Lung (tissue), 12 donors: ENCODE results near the gene COL9A2. TPM values are rescaled to one million over a fixed set of nuclear protein-coding genes. Genes with fewer than 3 reads are reported as not detected.

Source experiments
- ATAC-seq: fragments of 200-7000 bp; cut with Tn5 transposase; one replicate; pipeline ENCODE4 v1.9.1; 2020; ENCODE audit warnings: moderate number of reproducible peaks; ENCODE audit not compliant: insufficient read depth, low FRiP score
- DNase-seq, 3 donors: peaks; one replicate each; pipeline ENCODE4 v3.0.0-alpha.2; 2013 to 2017
- H3K27ac ChIP-seq, 2 donors: one replicate each; pipeline ENCODE4 v1.5.1; 2013; ENCODE audit warnings: mild to moderate bottlenecking in 2 of 2, moderate library complexity in 2 of 2, control low read depth in 1 of 2, inconsistent platforms in 1 of 2, low read depth in 1 of 2, low read length in 1 of 2
- H3K27me3 ChIP-seq, 3 donors: one replicate each; pipeline ENCODE4 v1.5.1; 2013; ENCODE audit warnings: low read length in 2 of 3; ENCODE audit not compliant: control insufficient read depth in 3 of 3, insufficient read depth in 3 of 3
- H3K36me3 ChIP-seq, 4 donors: one replicate each; pipeline ENCODE4 v1.5.1; 2013; ENCODE audit warnings: low read length in 4 of 4, mild to moderate bottlenecking in 1 of 4, moderate library complexity in 1 of 4; ENCODE audit not compliant: control insufficient read depth in 4 of 4, insufficient read depth in 4 of 4
- H3K4me1 ChIP-seq, 5 donors: one replicate each; pipeline ENCODE4 v1.5.1; 2013; ENCODE audit warnings: low read length in 5 of 5, mild to moderate bottlenecking in 2 of 5, moderate library complexity in 1 of 5; ENCODE audit not compliant: control insufficient read depth in 5 of 5, insufficient read depth in 5 of 5
- H3K4me3 ChIP-seq: one replicate; pipeline ENCODE4 v1.5.1; 2013; ENCODE audit warnings: mild to moderate bottlenecking, control low read depth, moderate library complexity
- H3K9ac ChIP-seq, 2 donors: one replicate each; pipeline ENCODE4 v1.5.1; 2013; ENCODE audit warnings: low read length in 2 of 2, control low read depth in 1 of 2; ENCODE audit not compliant: insufficient read depth in 1 of 2
- H3K9me3 ChIP-seq, 4 donors: one replicate each; pipeline ENCODE4 v1.5.1; 2013; ENCODE audit warnings: low read length in 3 of 4, mild to moderate bottlenecking in 1 of 4, moderate library complexity in 1 of 4; ENCODE audit not compliant: control insufficient read depth in 4 of 4, insufficient read depth in 3 of 4
- whole genome bisulfite sequencing, 2 donors: extraction: QIAGEN DNeasy Blood & Tissue Kit; methylation state at CpG; one replicate each; pipeline ENCODE4 v1.1.7; 2013; 5-methylcytosine and 5-hydroxymethylcytosine counted together
- polyA plus RNA-seq, 2 donors: library from polyadenylated mRNA; stranded (reverse); fragments of 200-250 nt; gene quantifications; one replicate each; pipeline ENCODE4 v1.2.1, GENCODE V29; 2013
- total RNA-seq, 2 donors: library from RNA; depleted of rRNA in 1 of 2; stranded (reverse); fragments of >200 nt in 1 of 2; gene quantifications; one replicate each; pipeline ENCODE4 v1.2.1, GENCODE V29; 2014 to 2021
- TF ChIP-seq, protein P1 (sequence below): IDR thresholded peaks from 2 replicates; pipeline ENCODE4 v1.5.1; 2012; ENCODE audit warnings: mild to moderate bottlenecking; ENCODE audit errors: control extremely low read depth, extremely low read depth
- donor health status: control.
- donor health status: control.
- donor health status: Bipolar disorder and iron deficiency.
- donor health status: healthy.
- donor health status: DM: yes; HTN: yes; CAD: no.

Gene COL9A2
- total and polyA plus RNA-seq, 4 donors: 3.7 to 16.0 (median 9.4) TPM

DNA sequence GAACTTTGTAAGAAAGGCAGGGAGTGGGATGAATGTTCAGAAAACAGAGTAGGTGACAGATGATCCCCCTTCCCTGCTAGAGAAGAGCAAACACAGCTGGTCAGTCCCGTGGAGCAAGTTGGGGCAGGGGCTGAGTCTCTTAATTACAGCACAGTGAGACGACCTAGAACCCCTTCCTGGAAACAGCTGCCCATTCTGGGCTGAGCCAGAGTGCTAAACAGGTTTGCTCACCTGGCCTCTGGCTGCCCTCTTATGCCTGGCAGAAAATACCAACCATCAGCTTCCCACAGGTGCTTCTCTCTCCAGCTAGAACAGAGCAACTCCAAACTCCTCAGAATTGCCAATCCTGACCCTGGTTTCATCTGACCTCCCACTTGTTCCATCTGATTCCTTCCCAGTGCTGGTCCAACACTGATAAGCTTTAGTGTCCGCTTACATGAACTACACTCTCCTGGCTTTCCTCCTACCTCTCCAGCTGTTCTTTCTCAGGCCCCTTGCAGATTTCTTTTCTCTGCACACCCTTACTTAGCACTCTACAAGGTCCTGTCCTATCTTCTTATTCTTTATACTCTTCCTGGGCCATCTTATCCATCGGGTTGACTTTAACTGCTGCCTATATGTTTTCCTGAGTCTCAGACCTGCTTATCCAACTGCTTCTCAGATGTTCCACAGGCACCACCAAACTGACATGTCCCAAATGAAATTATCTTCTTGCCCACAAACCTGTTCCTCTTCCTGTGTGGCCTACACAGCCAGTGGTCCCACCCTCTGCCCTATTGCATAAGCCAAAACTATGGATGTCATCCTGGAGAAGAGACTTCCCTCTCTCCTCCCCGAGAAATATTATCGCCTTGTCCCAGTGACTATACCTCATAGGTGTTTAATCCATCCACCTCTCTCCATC is 22.6 kb upstream of the COL9A2 start:
- Histone ChIP-seq H3K9ac (no peak overlapping the region), H3K4me1 (peaks cover 0 to 4% (median 0%) of the 10 kb centered on the region in 5 donors), H3K27me3 (no peaks in the 10 kb centered on the region), H3K4me3 (no peak overlapping the region), H3K27ac (peak overlapping the region in 1 of 2 donors; percentile 15), H3K9me3 (peaks cover 0 to 2% (median 0%) of the 10 kb centered on the region in 4 donors), H3K36me3 (no peaks in the 10 kb centered on the region)
- TF ChIP-seq, protein P1, sequence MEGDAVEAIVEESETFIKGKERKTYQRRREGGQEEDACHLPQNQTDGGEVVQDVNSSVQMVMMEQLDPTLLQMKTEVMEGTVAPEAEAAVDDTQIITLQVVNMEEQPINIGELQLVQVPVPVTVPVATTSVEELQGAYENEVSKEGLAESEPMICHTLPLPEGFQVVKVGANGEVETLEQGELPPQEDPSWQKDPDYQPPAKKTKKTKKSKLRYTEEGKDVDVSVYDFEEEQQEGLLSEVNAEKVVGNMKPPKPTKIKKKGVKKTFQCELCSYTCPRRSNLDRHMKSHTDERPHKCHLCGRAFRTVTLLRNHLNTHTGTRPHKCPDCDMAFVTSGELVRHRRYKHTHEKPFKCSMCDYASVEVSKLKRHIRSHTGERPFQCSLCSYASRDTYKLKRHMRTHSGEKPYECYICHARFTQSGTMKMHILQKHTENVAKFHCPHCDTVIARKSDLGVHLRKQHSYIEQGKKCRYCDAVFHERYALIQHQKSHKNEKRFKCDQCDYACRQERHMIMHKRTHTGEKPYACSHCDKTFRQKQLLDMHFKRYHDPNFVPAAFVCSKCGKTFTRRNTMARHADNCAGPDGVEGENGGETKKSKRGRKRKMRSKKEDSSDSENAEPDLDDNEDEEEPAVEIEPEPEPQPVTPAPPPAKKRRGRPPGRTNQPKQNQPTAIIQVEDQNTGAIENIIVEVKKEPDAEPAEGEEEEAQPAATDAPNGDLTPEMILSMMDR: no peak
- WGBS, 2 donors: 47 to 50% methylated on average over 6 of the region's 6 CpGs
- no peak for ATAC-seq
- DNase-seq: no peak

DNA sequence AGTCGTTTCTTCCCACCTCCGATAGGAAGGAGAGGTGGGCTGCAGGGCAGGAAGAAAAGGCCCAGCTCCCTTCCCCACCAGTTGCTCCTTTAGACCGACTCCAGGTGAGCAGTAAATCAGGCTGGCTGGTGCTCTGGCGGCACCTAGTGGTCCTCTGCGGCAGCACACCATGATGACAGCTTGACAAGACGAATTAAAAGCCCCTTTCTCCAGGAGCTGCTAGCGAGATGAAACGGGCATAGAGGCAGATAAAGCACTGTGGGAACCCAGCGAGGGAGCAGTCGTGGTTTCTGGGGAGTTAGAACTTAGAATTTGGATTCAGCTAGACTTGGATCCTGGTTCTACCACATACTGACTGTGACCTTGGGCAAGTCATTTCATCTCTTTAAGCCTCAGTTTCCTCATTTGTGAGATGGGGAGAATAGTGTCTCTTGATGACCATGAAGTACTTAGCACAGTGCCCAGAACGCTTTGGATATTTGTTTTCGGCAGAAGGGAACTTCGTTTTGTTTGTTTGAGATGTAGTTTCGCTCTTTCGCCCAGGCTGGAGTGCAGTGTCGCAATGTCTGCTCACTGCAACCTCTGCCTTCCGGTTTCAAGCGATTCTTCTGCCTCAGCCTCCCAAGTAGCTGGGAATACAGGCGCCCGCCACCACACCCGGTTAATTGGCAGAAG is 21.8 kb upstream of the COL9A2 start:
- TF ChIP-seq, protein P1: peak; percentile 97
- peak; percentile 80 to 89 (median 83) for DNase-seq
- 12 to 18% methylated on average over 21 of the region's 21 CpGs for WGBS, 2 donors
- Histone ChIP-seq H3K9me3 (peaks cover 0 to 2% (median 0%) of the 10 kb centered on the region in 4 donors), H3K36me3 (no peaks in the 10 kb centered on the region), H3K27ac (peak overlapping the region in 1 of 2 donors; percentile 8), H3K4me1 (peaks cover 0 to 2% (median 0%) of the 10 kb centered on the region in 5 donors), H3K4me3 (no peak overlapping the region), H3K9ac (no peak overlapping the region), H3K27me3 (no peaks in the 10 kb centered on the region)
- peak; percentile 68 for ATAC-seq

DNA sequence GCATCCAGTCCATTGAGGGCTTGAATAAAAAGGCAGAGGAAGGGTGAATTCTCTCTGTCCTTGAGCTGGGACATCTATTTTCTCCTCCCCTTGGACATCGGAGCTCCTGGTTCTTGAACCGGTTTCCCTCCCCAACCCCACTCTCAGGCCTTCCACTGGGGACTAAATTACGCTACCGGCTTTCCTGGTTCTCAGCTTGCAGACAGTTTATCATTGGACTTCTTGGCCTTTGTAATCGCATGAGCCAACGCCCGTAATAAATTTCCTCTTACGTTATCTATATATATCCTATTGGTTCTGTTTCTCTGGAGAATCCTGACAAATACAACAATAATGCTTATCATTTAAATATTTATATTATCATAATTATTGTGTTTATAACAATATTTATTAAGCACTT is 20.4 kb upstream of the COL9A2 start:
- no peak for ATAC-seq

More for the DNA sequence above, 20.4 kb upstream of the COL9A2 start:
- no peaks in the 10 kb centered on the region for H3K36me3 ChIP-seq
- WGBS, 2 donors: 73 to 91% methylated on average over 8 of the region's 8 CpGs
- DNase-seq: no peak
- TF ChIP-seq, protein P1: no peak
- H3K9ac ChIP-seq: no peak overlapping the region
- H3K4me1 ChIP-seq: peaks cover 0 to 2% (median 0%) of the 10 kb centered on the region in 5 donors
- peaks cover 0 to 2% (median 0%) of the 10 kb centered on the region in 4 donors for H3K9me3 ChIP-seq
- H3K27ac ChIP-seq: no peak overlapping the region
- no peak overlapping the region for H3K4me3 ChIP-seq
- H3K27me3 ChIP-seq: no peaks in the 10 kb centered on the region
